H9 (cell line): ENCODE measurements around the gene OR5F1. TPM values are rescaled to one million over a fixed set of nuclear protein-coding genes. Genes with fewer than 3 reads are reported as not detected.

ENCODE experiments used
- DNase-seq: peaks from one replicate; pipeline ENCODE4 v3.0.0-alpha.2; 2017
- H2AFZ ChIP-seq: one replicate; pipeline ENCODE4 v1.6.1; 2013; ENCODE audit warnings: mild to moderate bottlenecking, low read length, control low read depth, moderate library complexity
- H2AK5ac ChIP-seq: 2 replicates; pipeline ENCODE4 v1.6.1; 2013; ENCODE audit warnings: low read length, control low read depth, mixed read lengths; ENCODE audit not compliant: insufficient read length
- H2BK120ac ChIP-seq: one replicate; pipeline ENCODE4 v1.6.1; 2013; ENCODE audit warnings: low read depth, mild to moderate bottlenecking, low read length, control low read depth, inconsistent platforms; ENCODE audit not compliant: poor library complexity, severe bottlenecking
- H2BK12ac ChIP-seq: 2 replicates; pipeline ENCODE4 v1.6.1; 2013; ENCODE audit warnings: low read length, control low read depth, mixed read lengths, low read depth; ENCODE audit not compliant: insufficient read length
- H2BK15ac ChIP-seq: 2 replicates; pipeline ENCODE4 v1.6.1; 2013; ENCODE audit warnings: low read depth, low read length, control low read depth
- H2BK20ac ChIP-seq: one replicate; pipeline ENCODE4 v1.6.1; 2013; ENCODE audit warnings: low read depth, mild to moderate bottlenecking, low read length, control low read depth, inconsistent platforms; ENCODE audit not compliant: poor library complexity, severe bottlenecking
- H2BK5ac ChIP-seq: 2 replicates; pipeline ENCODE4 v1.6.1; 2013; ENCODE audit warnings: low read length, control low read depth, mixed read lengths; ENCODE audit not compliant: insufficient read length
- H3K14ac ChIP-seq: 2 replicates; pipeline ENCODE4 v1.6.1; 2013; ENCODE audit warnings: low read length, control low read depth; ENCODE audit not compliant: insufficient read depth
- H3K18ac ChIP-seq: 2 replicates; pipeline ENCODE4 v1.6.1; 2013; ENCODE audit warnings: low read depth, mild to moderate bottlenecking, mixed read lengths, low read length, control low read depth; ENCODE audit not compliant: insufficient read length
- H3K23ac ChIP-seq: 2 replicates; pipeline ENCODE4 v1.6.1; 2013; ENCODE audit warnings: low read length, control low read depth, mixed read lengths, low read depth; ENCODE audit not compliant: insufficient read length
- H3K23me2 ChIP-seq: 2 replicates; pipeline ENCODE4 v1.6.1; 2013; ENCODE audit warnings: low read depth, mild to moderate bottlenecking, mixed read lengths, low read length, control low read depth; ENCODE audit not compliant: insufficient read length, poor library complexity, severe bottlenecking
- H3K27ac ChIP-seq: 2 replicates; pipeline ENCODE4 v1.5.1; 2013; ENCODE audit warnings: low read length, control low read depth, mixed read lengths, low read depth; ENCODE audit not compliant: insufficient read length
- H3K27me3 ChIP-seq: 2 replicates; pipeline ENCODE4 v1.6.1; 2013; ENCODE audit warnings: low read length, control low read depth, inconsistent platforms; ENCODE audit not compliant: insufficient read depth
- H3K4ac ChIP-seq: 2 replicates; pipeline ENCODE4 v1.6.1; 2013; ENCODE audit warnings: low read depth, mild to moderate bottlenecking, control low read depth, inconsistent platforms, low read length, moderate library complexity
- H3K4me1 ChIP-seq: 2 replicates; pipeline ENCODE4 v1.6.1; 2013; ENCODE audit warnings: low read length, control low read depth, inconsistent platforms; ENCODE audit not compliant: insufficient read depth
- H3K4me2 ChIP-seq: 2 replicates; pipeline ENCODE4 v1.6.1; 2013; ENCODE audit warnings: low read length, control low read depth, mixed read lengths; ENCODE audit not compliant: insufficient read length, insufficient read depth
- H3K56ac ChIP-seq: 2 replicates; pipeline ENCODE4 v1.6.1; 2013; ENCODE audit warnings: low read depth, mild to moderate bottlenecking, mixed read lengths, low read length, control low read depth; ENCODE audit not compliant: insufficient read length
- H3K79me1 ChIP-seq: 2 replicates; pipeline ENCODE4 v1.6.1; 2013; ENCODE audit warnings: low read depth, mild to moderate bottlenecking, moderate library complexity, low read length, control low read depth, inconsistent platforms; ENCODE audit not compliant: insufficient read depth, poor library complexity, severe bottlenecking
- H3K79me2 ChIP-seq: 2 replicates; pipeline ENCODE4 v1.6.1; 2013; ENCODE audit warnings: low read length, control low read depth, inconsistent platforms; ENCODE audit not compliant: insufficient read depth
- H3K9ac ChIP-seq: 2 replicates; pipeline ENCODE4 v1.6.1; 2013; ENCODE audit warnings: low read length, control low read depth, mixed read lengths; ENCODE audit not compliant: insufficient read length; ENCODE audit errors: extremely low read depth
- H3K9me3 ChIP-seq: one replicate; pipeline ENCODE4 v1.6.1; 2013; ENCODE audit warnings: low read depth, low read length, inconsistent platforms; ENCODE audit not compliant: control insufficient read depth
- H3T11ph ChIP-seq: one replicate; pipeline ENCODE4 v1.6.1; 2013; ENCODE audit warnings: mild to moderate bottlenecking, low read length, control low read depth, inconsistent platforms
- H4K20me1 ChIP-seq: one replicate; pipeline ENCODE4 v1.6.1; 2013; ENCODE audit not compliant: control insufficient read depth, insufficient read length, insufficient read depth
- H4K5ac ChIP-seq: 2 replicates; pipeline ENCODE4 v1.6.1; 2013; ENCODE audit warnings: low read depth, mild to moderate bottlenecking, mixed read lengths, low read length, control low read depth; ENCODE audit not compliant: insufficient read length
- H4K8ac ChIP-seq: replicated peaks from 2 replicates; pipeline ENCODE4 v1.6.1; 2013; ENCODE audit warnings: low read length, control low read depth, mixed read lengths, low read depth; ENCODE audit not compliant: insufficient read length
- H4K91ac ChIP-seq: 2 replicates; pipeline ENCODE4 v1.6.1; 2013; ENCODE audit warnings: low read depth, mild to moderate bottlenecking, moderate library complexity, mixed read lengths, low read length, control low read depth; ENCODE audit not compliant: insufficient read length
- H3K27ac Mint-ChIP-seq, 3 experiments: 2 replicates in 2 of 3; 3 replicates in 1 of 3; pipeline ENCODE4 v1.8.0; 2020 to 2021; ENCODE audit warnings: mixed read lengths in 3 of 3, mild to moderate bottlenecking in 1 of 3, moderate library complexity in 1 of 3
- H3K27me3 Mint-ChIP-seq: 2 replicates; pipeline ENCODE4 v1.8.0; 2021; ENCODE audit warnings: low read depth, mild to moderate bottlenecking, moderate library complexity, mixed read lengths
- H3K36me3 Mint-ChIP-seq, 3 experiments: 2 replicates in 2 of 3; 3 replicates in 1 of 3; pipeline ENCODE4 v1.8.0; 2020 to 2021; ENCODE audit warnings: low read depth in 3 of 3, mixed read lengths in 3 of 3; ENCODE audit not compliant: insufficient read depth in 1 of 3
- H3K4me1 Mint-ChIP-seq, 2 experiments: 2 replicates each; pipeline ENCODE4 v1.8.0; 2020; ENCODE audit warnings: mixed read lengths in 2 of 2
- H3K4me3 Mint-ChIP-seq, 2 experiments: 2 replicates in 1 of 2; 3 replicates in 1 of 2; pipeline ENCODE4 v1.8.0; 2020 to 2021; ENCODE audit warnings: mild to moderate bottlenecking in 2 of 2, mixed read lengths in 2 of 2, moderate library complexity in 1 of 2
- H3K9me3 Mint-ChIP-seq, 2 experiments: 2 replicates in 1 of 2; 3 replicates in 1 of 2; pipeline ENCODE4 v1.8.0; 2020; ENCODE audit warnings: mild to moderate bottlenecking in 2 of 2, mixed read lengths in 2 of 2, moderate library complexity in 1 of 2
- WGBS: extraction: QIAGEN DNeasy Blood & Tissue Kit; methylation state at CpG from one replicate; pipeline ENCODE4 v1.1.7; 2013; ENCODE audit warnings: missing lambda C conversion rate, low lambda C conversion rate, mixed read lengths; ENCODE audit not compliant: insufficient read length; ENCODE audit errors: extremely low coverage; 5-methylcytosine and 5-hydroxymethylcytosine counted together
- total RNA-seq: library from RNA; stranded (reverse); gene quantifications from 2 replicates; pipeline ENCODE4 v1.2.1, GENCODE V29; 2021
- TF ChIP-seq, protein P1 (sequence below): fragments of 200-600 bp; sonication (generic); conservative IDR thresholded peaks from 3 replicates; pipeline ENCODE4 v1.8.0; 2021; ENCODE audit warnings: antibody characterized with exemption, mild to moderate bottlenecking

Gene OR5F1
- total RNA-seq, 1 experiment from 2014 or later = not detected

DNA sequence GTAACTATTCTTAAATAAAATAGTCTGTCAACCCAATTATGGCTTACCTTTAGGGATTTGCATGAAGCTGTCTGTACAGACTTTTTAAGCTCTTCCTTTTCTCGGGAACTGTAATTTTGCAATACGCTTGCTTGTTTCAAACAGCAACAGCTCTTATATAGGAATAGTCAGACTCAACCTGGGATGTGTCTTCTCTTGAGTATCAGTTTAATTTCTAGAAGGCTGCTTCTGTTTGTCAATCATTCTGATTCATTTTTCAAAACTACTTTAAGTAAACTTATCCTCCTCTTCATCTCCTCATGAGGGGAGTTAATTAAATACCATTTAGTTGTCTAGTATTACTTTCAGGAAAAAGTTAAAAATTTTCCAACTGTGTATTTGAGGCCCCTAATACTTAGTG is 24.6 kb downstream of the OR5F1 start, which contains the start of gene OR10AG1:
TSS of gene OR10AG1 (minus strand) at position 101 of the 400 bp plus-strand sequence. CDS start at position 63, 38 bp downstream.
- Histone ChIP-seq H3K14ac (no peak within 1 kb of the TSS), H3K4ac (no peak within 1 kb of the TSS)

More for the DNA sequence above, 24.6 kb downstream of the OR5F1 start, which contains the start of gene OR10AG1:
- H2BK120ac ChIP-seq = no peak within 1 kb of the TSS
- no peaks in the 10 kb centered on the region for H3K23me2 ChIP-seq
- no peaks in the 10 kb centered on the region for H3K79me2 ChIP-seq
- H3K27ac Mint-ChIP-seq = no peak within 1 kb of the TSS
- H3K79me1 ChIP-seq = no peaks in the 10 kb centered on the region
- no peaks in the 10 kb centered on the region for H3K9me3 ChIP-seq
- no peak within 1 kb of the TSS for H4K5ac ChIP-seq
- no peak for DNase-seq
- H3K27ac ChIP-seq = no peak within 1 kb of the TSS
- H3K4me1 ChIP-seq = no peaks in the 10 kb centered on the region; the same call in 1 of the 2 replicates
- peaks cover 0 to 3% (median 0%) of the 10 kb centered on the region in 3 experiments; a peak in 1 of 7 replicates for H3K36me3 Mint-ChIP-seq
- H4K20me1 ChIP-seq = no peaks in the 10 kb centered on the region
- H2BK12ac ChIP-seq = no peak within 1 kb of the TSS
- no peak within 1 kb of the TSS for H3K9ac ChIP-seq
- no peak within 1 kb of the TSS for H2BK20ac ChIP-seq
- peaks cover 0 to 19% of the 10 kb centered on the region in 2 experiments; a peak in 4 of 5 replicates for H3K9me3 Mint-ChIP-seq
- H2AK5ac ChIP-seq = no peak within 1 kb of the TSS
- H3T11ph ChIP-seq = no peak within 1 kb of the TSS
- H3K56ac ChIP-seq = no peak within 1 kb of the TSS
- no peak within 1 kb of the TSS for H2AFZ ChIP-seq
- no peak within 1 kb of the TSS for H4K8ac ChIP-seq
- H3K4me3 Mint-ChIP-seq = no peak within 1 kb of the TSS
- WGBS = no CpG with 5 or more reads among the region's 2 CpGs
- no peaks in the 10 kb centered on the region for H3K27me3 Mint-ChIP-seq
- no peak within 1 kb of the TSS for H3K23ac ChIP-seq
- H3K4me1 Mint-ChIP-seq = peaks cover 10% of the 10 kb centered on the region in 2 experiments
- no peak within 1 kb of the TSS for H2BK15ac ChIP-seq
- no peak within 1 kb of the TSS for H3K4me2 ChIP-seq
- H3K27me3 ChIP-seq = no peaks in the 10 kb centered on the region
- TF ChIP-seq, protein P1, sequence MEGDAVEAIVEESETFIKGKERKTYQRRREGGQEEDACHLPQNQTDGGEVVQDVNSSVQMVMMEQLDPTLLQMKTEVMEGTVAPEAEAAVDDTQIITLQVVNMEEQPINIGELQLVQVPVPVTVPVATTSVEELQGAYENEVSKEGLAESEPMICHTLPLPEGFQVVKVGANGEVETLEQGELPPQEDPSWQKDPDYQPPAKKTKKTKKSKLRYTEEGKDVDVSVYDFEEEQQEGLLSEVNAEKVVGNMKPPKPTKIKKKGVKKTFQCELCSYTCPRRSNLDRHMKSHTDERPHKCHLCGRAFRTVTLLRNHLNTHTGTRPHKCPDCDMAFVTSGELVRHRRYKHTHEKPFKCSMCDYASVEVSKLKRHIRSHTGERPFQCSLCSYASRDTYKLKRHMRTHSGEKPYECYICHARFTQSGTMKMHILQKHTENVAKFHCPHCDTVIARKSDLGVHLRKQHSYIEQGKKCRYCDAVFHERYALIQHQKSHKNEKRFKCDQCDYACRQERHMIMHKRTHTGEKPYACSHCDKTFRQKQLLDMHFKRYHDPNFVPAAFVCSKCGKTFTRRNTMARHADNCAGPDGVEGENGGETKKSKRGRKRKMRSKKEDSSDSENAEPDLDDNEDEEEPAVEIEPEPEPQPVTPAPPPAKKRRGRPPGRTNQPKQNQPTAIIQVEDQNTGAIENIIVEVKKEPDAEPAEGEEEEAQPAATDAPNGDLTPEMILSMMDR = no peak
- no peak within 1 kb of the TSS for H2BK5ac ChIP-seq
- no peak within 1 kb of the TSS for H4K91ac ChIP-seq
- no peak within 1 kb of the TSS for H3K18ac ChIP-seq
